Measurements from ENCODE around the gene ZNF710.

Gene ZNF710

DNA sequence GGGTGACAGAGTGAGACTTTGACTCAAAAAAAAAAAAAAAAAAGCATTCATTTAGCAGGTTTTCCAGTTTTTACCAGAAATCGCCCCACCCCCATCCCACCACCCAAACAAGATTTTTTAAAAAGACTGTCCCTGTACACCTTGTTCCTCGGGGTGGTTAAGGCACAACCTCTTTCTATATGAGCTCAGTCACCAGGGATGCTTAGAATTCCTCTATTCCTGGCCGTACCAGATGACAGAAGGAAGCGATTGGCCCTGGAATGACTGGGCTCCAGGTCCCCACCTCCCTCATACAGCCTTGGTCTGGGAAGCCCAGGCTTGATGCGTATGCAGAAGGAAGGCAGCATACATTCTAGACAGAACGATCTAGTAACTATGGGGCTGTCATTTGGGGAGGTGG is 75.6 kb downstream of the ZNF710 start:
- TF ChIP-seq, protein P1, sequence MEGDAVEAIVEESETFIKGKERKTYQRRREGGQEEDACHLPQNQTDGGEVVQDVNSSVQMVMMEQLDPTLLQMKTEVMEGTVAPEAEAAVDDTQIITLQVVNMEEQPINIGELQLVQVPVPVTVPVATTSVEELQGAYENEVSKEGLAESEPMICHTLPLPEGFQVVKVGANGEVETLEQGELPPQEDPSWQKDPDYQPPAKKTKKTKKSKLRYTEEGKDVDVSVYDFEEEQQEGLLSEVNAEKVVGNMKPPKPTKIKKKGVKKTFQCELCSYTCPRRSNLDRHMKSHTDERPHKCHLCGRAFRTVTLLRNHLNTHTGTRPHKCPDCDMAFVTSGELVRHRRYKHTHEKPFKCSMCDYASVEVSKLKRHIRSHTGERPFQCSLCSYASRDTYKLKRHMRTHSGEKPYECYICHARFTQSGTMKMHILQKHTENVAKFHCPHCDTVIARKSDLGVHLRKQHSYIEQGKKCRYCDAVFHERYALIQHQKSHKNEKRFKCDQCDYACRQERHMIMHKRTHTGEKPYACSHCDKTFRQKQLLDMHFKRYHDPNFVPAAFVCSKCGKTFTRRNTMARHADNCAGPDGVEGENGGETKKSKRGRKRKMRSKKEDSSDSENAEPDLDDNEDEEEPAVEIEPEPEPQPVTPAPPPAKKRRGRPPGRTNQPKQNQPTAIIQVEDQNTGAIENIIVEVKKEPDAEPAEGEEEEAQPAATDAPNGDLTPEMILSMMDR (IDR thresholded peaks at IDR 0.05; ENCODE audit: insufficient read depth, low read length, missing control alignments), result no peak
- no peak for DNase-seq (ENCODE audit: low read depth, low spot score)
- ChIA-PET CTCF (interaction anchor here (1.0 to 6.0 kb wide), 3 partner anchors 11 to 202 kb away, joined by 3 to 42 read pairs (median 14); no protein-coding TSS in a partner anchor), POLR2A (no interaction called here)
- no peak overlapping the region for H3K4me3 ChIP-seq (ENCODE audit: low read depth, low read length)

DNA sequence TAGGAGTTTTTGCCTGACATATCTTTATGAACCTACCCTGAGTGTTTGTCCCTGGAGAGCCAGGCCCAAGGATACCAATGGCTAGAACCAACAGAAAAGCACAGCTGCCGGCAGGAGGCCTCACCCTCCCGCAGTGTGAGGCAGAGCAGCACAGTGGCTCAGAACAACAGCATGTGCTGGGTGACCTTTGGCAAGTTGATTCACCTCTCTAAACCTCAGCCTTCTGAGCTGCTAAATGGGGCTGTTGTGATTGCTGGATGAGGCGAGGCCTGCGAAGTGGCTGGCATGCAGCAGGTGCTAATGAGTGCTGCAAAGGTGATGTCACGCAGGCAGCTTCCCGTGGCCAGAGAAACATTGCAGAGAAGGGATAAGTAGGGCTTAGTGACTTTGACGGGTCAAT is 77.8 kb downstream of the ZNF710 start:
- no peak for DNase-seq (ENCODE audit: low read depth, low spot score)
- TF ChIP-seq, protein P1 (IDR thresholded peaks at IDR 0.05; ENCODE audit: insufficient read depth, low read length, missing control alignments), result no peak
- POLR2A ChIA-PET, result no interaction called here
- CTCF ChIA-PET, result interaction anchor here (1.9 to 6.0 kb wide), 2 partner anchors 8 to 142 kb away, joined by 5 to 42 read pairs; no protein-coding TSS in a partner anchor
- H3K4me3 ChIP-seq (ENCODE audit: low read depth, low read length), result no peak overlapping the region

DNA sequence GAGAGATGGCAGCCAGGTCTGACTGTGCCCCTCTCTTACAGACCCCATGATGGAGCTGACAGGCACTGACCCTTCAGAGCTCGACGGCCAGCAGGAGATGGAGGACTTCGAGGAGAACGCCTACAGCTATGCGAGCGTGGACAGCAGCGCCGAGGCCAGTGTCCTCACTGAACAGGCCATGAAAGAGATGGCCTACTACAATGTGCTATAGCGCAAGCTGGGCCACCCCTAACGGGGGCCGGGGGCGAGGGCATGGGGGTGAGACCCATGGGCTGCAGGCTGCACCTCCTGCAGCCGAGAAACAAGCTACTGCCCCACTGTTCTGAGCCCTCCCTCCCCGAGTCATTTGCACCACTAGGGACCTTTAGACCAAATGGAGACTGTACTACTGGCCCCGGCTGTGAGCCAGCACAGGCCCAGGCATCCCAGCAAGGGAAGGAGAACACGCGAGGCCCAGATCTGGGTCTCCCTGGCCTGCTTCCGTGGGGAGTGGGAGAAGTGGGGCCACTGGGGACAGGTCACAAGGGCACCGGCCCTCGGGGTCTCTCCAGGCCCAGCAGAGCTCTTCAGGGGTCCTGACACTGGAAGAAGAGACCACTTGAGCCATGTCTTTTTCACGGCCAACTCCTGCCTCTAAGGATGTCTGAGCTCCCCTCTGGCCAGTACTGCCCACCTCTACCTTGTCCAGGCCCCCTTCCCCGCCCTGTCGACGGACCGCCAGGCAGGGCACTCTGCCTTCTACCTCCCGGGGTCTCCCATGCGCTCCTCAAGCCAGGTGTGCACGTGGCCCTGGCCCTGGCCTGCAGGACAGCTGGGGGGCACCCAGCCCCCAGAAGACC is 78.7 kb downstream of the ZNF710 start:
- TF ChIP-seq, protein P1 (IDR thresholded peaks at IDR 0.05; ENCODE audit: insufficient read depth, low read length, missing control alignments), result no peak
- no peak overlapping the region for H3K4me3 ChIP-seq (ENCODE audit: low read depth, low read length)
- ChIA-PET CTCF (interaction anchor here (1.4 to 10.3 kb wide), 4 partner anchors 7 to 141 kb away, joined by 4 to 69 read pairs (median 24); no protein-coding TSS in a partner anchor), POLR2A (no interaction called here)
- DNase-seq (ENCODE audit: low read depth, low spot score), result no peak

DNA sequence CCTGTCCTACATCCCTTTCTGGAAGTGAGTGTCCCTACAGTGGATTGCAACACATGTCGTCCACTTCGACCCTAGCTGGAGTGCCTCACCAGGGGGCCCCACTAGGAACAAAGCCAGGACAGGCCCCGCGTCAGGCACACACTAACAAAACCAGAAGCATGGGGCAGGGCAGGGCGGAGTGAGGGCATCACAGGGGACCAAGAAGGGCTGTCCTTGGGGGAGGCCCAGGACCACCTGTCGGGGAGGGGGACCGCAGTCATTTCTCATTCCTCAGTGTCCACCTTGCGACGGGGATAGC is 79.3 kb downstream of the ZNF710 start:
- TF ChIP-seq, protein P1 (IDR thresholded peaks at IDR 0.05; ENCODE audit: insufficient read depth, low read length, missing control alignments), result no peak
- ChIA-PET POLR2A (no interaction called here), CTCF (interaction anchor here (1.4 to 10.3 kb wide), 3 partner anchors 9 to 141 kb away, joined by 4 to 69 read pairs (median 5); no protein-coding TSS in a partner anchor)
- H3K4me3 ChIP-seq (ENCODE audit: low read depth, low read length), result no peak overlapping the region
- no peak for DNase-seq (ENCODE audit: low read depth, low spot score)

DNA sequence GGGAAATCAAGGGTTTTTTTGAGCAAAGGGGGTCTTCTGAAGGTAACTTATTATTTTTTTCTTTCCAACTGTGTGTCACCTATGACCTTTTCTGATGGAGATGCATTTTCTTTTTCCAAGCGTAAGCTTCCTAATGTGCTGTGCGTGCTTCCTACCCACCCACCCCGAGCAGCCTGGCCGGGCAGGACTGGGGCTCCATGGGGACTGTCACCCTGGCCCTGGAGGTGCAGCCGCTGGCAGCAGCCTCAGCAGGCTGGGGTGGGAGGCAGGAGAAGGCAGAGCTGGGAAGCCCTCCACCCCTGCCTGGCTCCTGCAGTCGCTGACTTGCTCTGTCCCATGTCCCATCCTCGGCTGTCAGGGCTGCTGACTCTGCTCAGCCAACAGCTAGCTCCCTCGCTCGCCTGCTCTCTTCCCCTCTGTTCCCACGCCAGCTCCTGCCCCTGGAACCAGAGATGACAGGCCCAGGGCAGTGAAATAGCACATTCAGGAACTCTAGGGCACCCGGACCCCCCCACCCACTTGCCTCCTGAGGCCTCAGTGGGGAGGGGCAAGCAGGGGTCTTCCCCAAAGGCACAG is 79.8 kb downstream of the ZNF710 start:
- no peak for DNase-seq (ENCODE audit: low read depth, low spot score)
- POLR2A ChIA-PET, result no interaction called here
- no peak overlapping the region for H3K4me3 ChIP-seq (ENCODE audit: low read depth, low read length)
- TF ChIP-seq, protein P1 (IDR thresholded peaks at IDR 0.05; ENCODE audit: insufficient read depth, low read length, missing control alignments), result no peak
- CTCF ChIA-PET, result interaction anchor here (1.4 to 10.3 kb wide), 3 partner anchors 9 to 140 kb away, joined by 4 to 69 read pairs (median 5); no protein-coding TSS in a partner anchor

DNA sequence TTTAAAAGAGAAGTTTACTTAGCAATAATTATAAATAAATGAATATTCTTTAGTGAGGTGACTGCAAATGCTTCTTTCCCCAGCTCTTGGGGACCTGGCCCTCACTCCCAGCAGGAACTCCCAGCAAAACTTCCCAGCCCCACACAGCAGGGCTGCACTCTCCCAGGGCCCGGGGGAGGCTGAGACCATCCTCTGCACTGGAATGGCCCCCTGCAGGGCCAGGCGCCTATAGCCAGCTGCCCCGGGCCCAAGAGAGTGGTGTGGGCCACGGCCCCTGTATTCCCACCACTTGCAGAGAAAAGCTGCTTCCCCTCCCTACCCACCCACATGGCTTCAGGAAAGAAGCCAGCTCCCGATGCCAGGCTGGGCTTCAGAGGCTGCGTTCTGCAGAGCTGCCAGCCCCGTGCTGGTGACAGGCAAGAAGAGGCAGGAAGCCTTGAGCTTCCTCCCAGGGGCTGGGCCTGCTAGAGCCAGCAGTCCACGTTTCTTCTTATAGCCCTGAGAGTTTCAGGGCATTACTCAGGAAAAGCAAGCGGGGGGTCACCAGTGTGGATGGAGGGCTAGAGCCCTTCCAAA is 81.1 kb downstream of the ZNF710 start:
- TF ChIP-seq, protein P1 (IDR thresholded peaks at IDR 0.05; ENCODE audit: insufficient read depth, low read length, missing control alignments), result no peak
- no peak for DNase-seq (ENCODE audit: low read depth, low spot score)
- POLR2A ChIA-PET, result interaction anchor here (0.6 kb wide), 1 partner anchor 49 kb away, joined by 3 read pairs; no protein-coding TSS in a partner anchor
- H3K4me3 ChIP-seq (ENCODE audit: low read depth, low read length), result no peak overlapping the region
- CTCF ChIA-PET, result interaction anchor here (2.1 to 10.3 kb wide), 2 partner anchors 10 kb away, joined by 8 to 69 read pairs; no protein-coding TSS in a partner anchor
